NCI-H1436 treated with DMSO at 0.1 percent for 48 hours (cell line): Measurements from ENCODE around the gene SPRY1.

Source experiments
- DNase-seq: peaks from one replicate; lab custom pipeline; 2025; lab: John Stamatoyannopoulos, UW

The SPRY1 gene

GRCh38 chr4:123443401-123444289 is 47.0 kb downstream of the SPRY1 start:
- no peak for DNase-seq

- DNase-seq: no peak
These were observed 47.7 kb downstream of the SPRY1 start for GRCh38 chr4:123444290-123444731.

GRCh38 chr4:123446865-123447474 is 50.4 kb downstream of the SPRY1 start:
- DNase-seq: peak; percentile 22

- no peak for DNase-seq
These were observed 52.8 kb downstream of the SPRY1 start for GRCh38 chr4:123449362-123449761.

GRCh38 chr4:123449780-123450179 is 53.2 kb downstream of the SPRY1 start:
- no peak for DNase-seq

- DNase-seq: no peak
These were observed 53.8 kb downstream of the SPRY1 start for GRCh38 chr4:123450393-123450792.

GRCh38 chr4:123452616-123453015 is 56.0 kb downstream of the SPRY1 start:
- no peak for DNase-seq

- DNase-seq: no peak
These were observed 56.6 kb downstream of the SPRY1 start for GRCh38 chr4:123453061-123453680.
